IMR-90 (cell line): ENCODE measurements around the gene ELF2. TPM values are rescaled to one million over a fixed set of nuclear protein-coding genes. Genes with fewer than 3 reads are reported as not detected.
A peak's percentile ranks its signal among the peaks of the same experiment; 100 is the strongest.

Experiments
- ATAC-seq: fragments of 200-7000 bp; cut with Tn5 transposase; 2 replicates; pipeline ENCODE4 v1.9.1; 2020; ENCODE audit warnings: low read depth, mild to moderate bottlenecking, moderate library complexity
- BruUV-seq: library from RNA; stranded (reverse); fragments of 400-500 nt; replicated peaks from 2 replicates; lab custom pipeline; 2021; lab: Mats Ljungman, UMichigan
- CTCF ChIA-PET: fragments of 300-600 bp; formaldehyde crosslinking; extraction: SDS; loops from one replicate; lab custom pipeline; 2021; ENCODE audit warnings: antibody characterized with exemption; lab: Yijun Ruan, JAX
- POLR2A ChIA-PET: fragments of 300-600 bp; sonication (Branson Sonifier 250); formaldehyde crosslinking; loops from one replicate; lab custom pipeline; 2022; ENCODE audit warnings: antibody characterized with exemption; ENCODE audit not compliant: unreplicated experiment; lab: Charles Lee
- DNase-seq: peaks from one replicate; pipeline ENCODE4 v3.0.0; 2013
- H2AFZ ChIP-seq: replicated peaks from 2 replicates; pipeline ENCODE3; 2013; ENCODE audit warnings: low read length, mild to moderate bottlenecking; ENCODE audit not compliant: poor library complexity
- H2AK5ac ChIP-seq: 2 replicates; pipeline ENCODE4 v1.6.1; 2013; ENCODE audit warnings: low read depth, low read length, inconsistent platforms
- H2AK9ac ChIP-seq: replicated peaks from 2 replicates; pipeline ENCODE3; 2013; ENCODE audit warnings: mild to moderate bottlenecking, low read depth, low read length, moderate library complexity; ENCODE audit not compliant: poor library complexity
- H2BK120ac ChIP-seq: 2 replicates; pipeline ENCODE4 v1.6.1; 2013; ENCODE audit warnings: low read depth, low read length, inconsistent platforms
- H2BK15ac ChIP-seq: 3 replicates; pipeline ENCODE4 v1.6.1; 2013; ENCODE audit warnings: low read depth, low read length, inconsistent platforms
- H2BK20ac ChIP-seq: 2 replicates; pipeline ENCODE4 v1.6.1; 2013; ENCODE audit warnings: low read depth, mild to moderate bottlenecking, inconsistent platforms, low read length, moderate library complexity
- H2BK5ac ChIP-seq: 2 replicates; pipeline ENCODE4 v1.6.1; 2013; ENCODE audit warnings: mild to moderate bottlenecking, low read depth, low read length, inconsistent platforms; ENCODE audit not compliant: poor library complexity, severe bottlenecking
- H3K14ac ChIP-seq: replicated peaks from 2 replicates; pipeline ENCODE4 v1.6.1; 2013; ENCODE audit warnings: low read depth, low read length, inconsistent platforms
- H3K18ac ChIP-seq: 2 replicates; pipeline ENCODE4 v1.6.1; 2013; ENCODE audit warnings: low read depth, low read length, control low read depth
- H3K23ac ChIP-seq: 2 replicates; pipeline ENCODE4 v1.6.1; 2013; ENCODE audit warnings: low read depth, low read length, inconsistent platforms
- H3K27ac ChIP-seq: 2 replicates; pipeline ENCODE4 v1.5.1; 2013; ENCODE audit warnings: mild to moderate bottlenecking, control low read depth, low read length; ENCODE audit not compliant: insufficient read depth
- H3K27me3 ChIP-seq: 2 replicates; pipeline ENCODE4 v1.6.1; 2013; ENCODE audit warnings: low read length; ENCODE audit not compliant: control insufficient read depth, insufficient read depth
- H3K36me3 ChIP-seq: 2 replicates; pipeline ENCODE4 v1.6.1; 2013; ENCODE audit warnings: low read length, mixed read lengths; ENCODE audit not compliant: control insufficient read depth, insufficient read depth
- H3K4ac ChIP-seq: 2 replicates; pipeline ENCODE4 v1.6.1; 2013; ENCODE audit warnings: low read depth, low read length, inconsistent platforms
- H3K4me1 ChIP-seq: 2 replicates; pipeline ENCODE4 v1.6.1; 2013; ENCODE audit warnings: low read length, mixed read lengths; ENCODE audit not compliant: control insufficient read depth, insufficient read depth
- H3K4me2 ChIP-seq: 2 replicates; pipeline ENCODE4 v1.6.1; 2013; ENCODE audit warnings: low read depth, mild to moderate bottlenecking, control low read depth, low read length, moderate library complexity
- H3K4me3 ChIP-seq: 2 replicates; pipeline ENCODE4 v1.5.1; 2013; ENCODE audit warnings: low read depth, mild to moderate bottlenecking, control low read depth, low read length, moderate library complexity; ENCODE audit not compliant: insufficient read depth
- H3K56ac ChIP-seq: 2 replicates; pipeline ENCODE4 v1.6.1; 2013; ENCODE audit warnings: low read length, inconsistent platforms; ENCODE audit not compliant: insufficient read depth; ENCODE audit errors: extremely low read depth
- H3K79me1 ChIP-seq, 2 experiments: 2 replicates each; pipeline ENCODE4 v1.6.1; 2013; ENCODE audit warnings: low read length in 2 of 2, inconsistent platforms in 1 of 2, low read depth in 1 of 2
- H3K9ac ChIP-seq: 2 replicates; pipeline ENCODE4 v1.6.1; 2013; ENCODE audit warnings: low read depth, low read length, control low read depth
- H3K9me1 ChIP-seq: 2 replicates; pipeline ENCODE4 v1.6.1; 2013; ENCODE audit warnings: low read length, inconsistent platforms; ENCODE audit not compliant: insufficient read depth
- H3K9me3 ChIP-seq: 2 replicates; pipeline ENCODE4 v1.6.1; 2013; ENCODE audit warnings: low read length; ENCODE audit not compliant: control insufficient read depth, insufficient read depth
- H4K20me1 ChIP-seq: 2 replicates; pipeline ENCODE4 v1.6.1; 2013; ENCODE audit warnings: low read length, inconsistent platforms; ENCODE audit not compliant: insufficient read depth
- H4K5ac ChIP-seq: 2 replicates; pipeline ENCODE4 v1.6.1; 2013; ENCODE audit warnings: mild to moderate bottlenecking, low read depth, low read length, control low read depth
- H4K8ac ChIP-seq, 2 experiments: 2 replicates each; pipeline ENCODE4 v1.6.1; 2013; ENCODE audit warnings: low read depth in 2 of 2, low read length in 2 of 2, control low read depth in 1 of 2, inconsistent platforms in 1 of 2
- H4K91ac ChIP-seq: 2 replicates; pipeline ENCODE4 v1.6.1; 2013; ENCODE audit warnings: low read depth, low read length, inconsistent platforms; ENCODE audit not compliant: insufficient read depth
- BHLHE40 ChIP-seq: fragments of 150-350 bp; IDR thresholded peaks from 2 replicates; pipeline ENCODE4 v1.6.1; 2016; ENCODE audit warnings: mild to moderate bottlenecking, low read depth, low read length
- CEBPB ChIP-seq: IDR thresholded peaks from 2 replicates; pipeline ENCODE4 v1.6.1; 2012; ENCODE audit warnings: low read depth, low read length, improper control_type of control experiment
- CHD1 ChIP-seq: IDR thresholded peaks from 2 replicates; pipeline ENCODE4 v1.6.1; 2012; ENCODE audit warnings: low read depth, low read length, improper control_type of control experiment
- CTCF ChIP-seq: conservative IDR thresholded peaks from 2 replicates; pipeline ENCODE4 v1.5.1; 2012; ENCODE audit warnings: mild to moderate bottlenecking, low read depth, low read length, improper control_type of control experiment
- FOS ChIP-seq: fragments of 150-350 bp; IDR thresholded peaks from 2 replicates; pipeline ENCODE4 v1.6.1; 2016; ENCODE audit warnings: low read depth, low read length
- MAFK ChIP-seq: IDR thresholded peaks from 2 replicates; pipeline ENCODE4 v1.6.1; 2012; ENCODE audit warnings: low read depth, low read length, improper control_type of control experiment
- MAZ ChIP-seq: IDR thresholded peaks from 2 replicates; pipeline ENCODE4 v1.6.1; 2012; ENCODE audit warnings: low read depth, mild to moderate bottlenecking, low read length, improper control_type of control experiment, moderate library complexity, borderline replicate concordance
- MXI1 ChIP-seq: IDR thresholded peaks from 2 replicates; pipeline ENCODE4 v1.6.1; 2012; ENCODE audit warnings: low read depth, mild to moderate bottlenecking, low read length, moderate library complexity, borderline replicate concordance
- NFE2L2 ChIP-seq: fragments of 150-350 bp; IDR thresholded peaks from 2 replicates; pipeline ENCODE4 v1.6.1; 2016; ENCODE audit warnings: low read depth, mild to moderate bottlenecking, low read length
- POLR2A ChIP-seq: IDR thresholded peaks from 2 replicates; pipeline ENCODE4 v1.6.1; 2012; ENCODE audit warnings: mild to moderate bottlenecking, low read depth, low read length
- RAD21 ChIP-seq: IDR thresholded peaks from 2 replicates; pipeline ENCODE4 v1.6.1; 2012; ENCODE audit warnings: low read length, improper control_type of control experiment
- RCOR1 ChIP-seq: IDR thresholded peaks from 2 replicates; pipeline ENCODE4 v1.6.1; 2012; ENCODE audit warnings: mild to moderate bottlenecking, low read length, improper control_type of control experiment; ENCODE audit not compliant: insufficient replicate concordance
- RFX5 ChIP-seq: IDR thresholded peaks from 2 replicates; pipeline ENCODE4 v1.8.0; 2012; ENCODE audit warnings: low read depth, mild to moderate bottlenecking, low read length, moderate library complexity
- SMC3 ChIP-seq: fragments of 150-350 bp; IDR thresholded peaks from 2 replicates; pipeline ENCODE4 v1.6.1; 2016; ENCODE audit warnings: low read depth, mild to moderate bottlenecking, antibody characterized with exemption, low read length, moderate library complexity
- USF2 ChIP-seq: fragments of 150-350 bp; IDR thresholded peaks from 2 replicates; pipeline ENCODE4 v1.6.1; 2017; ENCODE audit warnings: mild to moderate bottlenecking, antibody characterized with exemption, low read length, low read depth
- WGBS, 2 experiments: methylation state at CpG; one replicate each; pipeline versions ENCODE4 v1.1.5 to v1.1.7; 2013; ENCODE audit warnings: missing lambda C conversion rate in 2 of 2; ENCODE audit not compliant: insufficient read length in 1 of 2; ENCODE audit errors: extremely low coverage in 2 of 2; 5-methylcytosine and 5-hydroxymethylcytosine counted together
- dilution Hi-C: fragments of 300-500 bp; cut with HindIII; formaldehyde crosslinking; loops from one replicate; pipeline ENCODE4 v1.14.3; 2018; ENCODE audit warnings: low sequenced_read_pairs; ENCODE audit not compliant: unreplicated experiment
- in situ Hi-C: fragments of 300-500 bp; cut with MboI; formaldehyde crosslinking; loops from 3 replicates; pipeline ENCODE4 v1.14.3; 2019; ENCODE audit warnings: low sequenced_read_pairs, inconsistent platforms, mixed read lengths
- intact Hi-C: fragments of 100-400 bp; cut with micrococcal nuclease; formaldehyde crosslinking; loops from 2 replicates; pipeline ENCODE4 v1.10.0; 2022
- polyA plus RNA-seq, 3 experiments: library from polyadenylated mRNA; depleted of rRNA; stranded (reverse); fragments of >200 nt; gene quantifications; 2 replicates each; pipeline ENCODE4 v1.2.3, GENCODE V29; 2012; ENCODE audit warnings: low replicate concordance in 1 of 3
- total RNA-seq: library from RNA; depleted of rRNA; stranded (reverse); fragments of >200 nt; gene quantifications from 2 replicates; pipeline ENCODE4 v1.2.3, GENCODE V29; 2012
- TF ChIP-seq, protein P1 (sequence below): fragments of 150-350 bp; IDR thresholded peaks from 2 replicates; pipeline ENCODE4 v1.6.1; 2016; ENCODE audit warnings: low read depth, mild to moderate bottlenecking, low read length, moderate library complexity, borderline replicate concordance

The ELF2 gene
- total and polyA plus RNA-seq, 2 of the 4 experiments (the other 2 are of a cell fraction), result 14.5 to 42.3 TPM

- no peaks in the 10 kb centered on the region for H3K27me3 ChIP-seq
- H3K9me1 ChIP-seq, result peaks cover 18% of the 10 kb centered on the region
- H2BK120ac ChIP-seq, result no peak overlapping the region
- H4K20me1 ChIP-seq, result peaks cover 48% of the 10 kb centered on the region
- DNase-seq, result no peak
- no CpG with 5 or more reads among the region's 2 CpGs for WGBS, 2 experiments
- no peak overlapping the region for H2AK5ac ChIP-seq
- no peak overlapping the region for H2BK5ac ChIP-seq
- in situ Hi-C loops, result no loop called here
- peaks cover 15% of the 10 kb centered on the region for H3K36me3 ChIP-seq
- H2BK20ac ChIP-seq, result no peak overlapping the region
- no peak overlapping the region for H4K5ac ChIP-seq
- H2AK9ac ChIP-seq, result no peak overlapping the region
- no peak overlapping the region for H4K91ac ChIP-seq
- TF ChIP-seq USF2 (no peak), MXI1 (no peak), CHD1 (no peak), MAFK (no peak), RCOR1 (no peak), POLR2A (no peak), MAZ (no peak), FOS (no peak), BHLHE40 (no peak), CEBPB (no peak), SMC3 (no peak), RAD21 (no peak), CTCF (no peak), NFE2L2 (no peak), RFX5 (no peak)
- TF ChIP-seq, protein P1, sequence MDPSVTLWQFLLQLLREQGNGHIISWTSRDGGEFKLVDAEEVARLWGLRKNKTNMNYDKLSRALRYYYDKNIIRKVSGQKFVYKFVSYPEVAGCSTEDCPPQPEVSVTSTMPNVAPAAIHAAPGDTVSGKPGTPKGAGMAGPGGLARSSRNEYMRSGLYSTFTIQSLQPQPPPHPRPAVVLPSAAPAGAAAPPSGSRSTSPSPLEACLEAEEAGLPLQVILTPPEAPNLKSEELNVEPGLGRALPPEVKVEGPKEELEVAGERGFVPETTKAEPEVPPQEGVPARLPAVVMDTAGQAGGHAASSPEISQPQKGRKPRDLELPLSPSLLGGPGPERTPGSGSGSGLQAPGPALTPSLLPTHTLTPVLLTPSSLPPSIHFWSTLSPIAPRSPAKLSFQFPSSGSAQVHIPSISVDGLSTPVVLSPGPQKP, result no peak
- H4K8ac ChIP-seq, result no peak overlapping the region
- no TSS peak for BruUV-seq
- no peak for ATAC-seq
- no peaks in the 10 kb centered on the region for H3K9me3 ChIP-seq
- H3K23ac ChIP-seq, result 0 out of 2 replicates have a peak overlapping the region, but pooled peaks have one; percentile 19
- H3K56ac ChIP-seq, result no peak overlapping the region
- ChIA-PET CTCF (interaction anchor here (1.5 kb wide), 1 partner anchor 14 kb away, joined by 5 read pairs; no protein-coding TSS in a partner anchor), POLR2A (no interaction called here)
- H2BK15ac ChIP-seq, result no peak overlapping the region
- no peak overlapping the region for H3K18ac ChIP-seq
- no peak overlapping the region for H3K27ac ChIP-seq
- peaks cover 12 to 61% of the 10 kb centered on the region in 2 experiments for H3K79me1 ChIP-seq
- intact Hi-C loops, result no loop called here
- H3K4ac ChIP-seq, result no peak overlapping the region
- H3K4me3 ChIP-seq, result no peak overlapping the region
- H3K4me2 ChIP-seq, result no peak overlapping the region
- no peak overlapping the region for H2AFZ ChIP-seq
- no peak overlapping the region for H3K14ac ChIP-seq
- H3K4me1 ChIP-seq, result peaks cover 8% of the 10 kb centered on the region; the same call in 1 of the 2 replicates
- dilution Hi-C loops, result no loop called here
- no peak overlapping the region for H3K9ac ChIP-seq
Measured at GRCh38 chr4:139044291-139044690, 132.7 kb downstream of the ELF2 start.
